AG09309 (cell line): Measurements from ENCODE around the gene TBL2.
"Not testable (repeated sequence)": the region's sequence is repeated elsewhere in the genome, so short reads cannot be mapped to it uniquely, and the experiment has no call there.

Source experiments
- DNase-seq: peaks from one replicate; pipeline ENCODE4 v3.0.0-alpha.2; 2010; ENCODE audit warnings: low read depth
- H3K4me3 ChIP-seq: 2 replicates; pipeline ENCODE4 v1.5.1; 2011; ENCODE audit warnings: mild to moderate bottlenecking, low read depth, low read length, moderate library complexity; ENCODE audit not compliant: control insufficient read depth
- CTCF ChIP-seq: IDR thresholded peaks from 2 replicates; pipeline ENCODE4 v1.5.1; 2011; ENCODE audit warnings: mild to moderate bottlenecking, low read depth, low read length, inconsistent platforms; ENCODE audit not compliant: insufficient read depth, control insufficient read depth; ENCODE audit errors: missing control alignments

TBL2 gene

GRCh38 chr7:73622909-73623797 is 44.8 kb upstream of the TBL2 start:
- no peak for DNase-seq
- no peak for TF ChIP-seq CTCF
- H3K4me3 ChIP-seq: no peak overlapping the region

DNA sequence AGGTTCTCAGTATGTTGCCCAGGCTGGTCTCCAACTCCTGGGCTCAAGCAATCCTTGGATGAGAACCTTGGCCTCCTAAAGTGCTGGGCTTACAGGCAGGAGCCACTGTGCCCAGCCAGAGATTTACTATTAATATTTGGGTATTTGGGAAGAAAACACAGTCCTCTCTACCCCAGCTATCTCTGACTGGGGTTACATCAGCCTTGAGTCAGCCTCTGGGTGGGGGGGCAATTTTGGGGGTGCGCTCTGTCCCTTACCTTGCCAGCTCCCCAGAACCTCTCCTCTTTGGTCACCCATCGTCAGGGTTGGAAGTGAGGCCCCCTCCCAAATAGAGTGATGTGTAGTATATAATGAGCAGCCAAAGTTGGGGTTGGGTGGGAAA is 44.1 kb upstream of the TBL2 start:
- no peak for DNase-seq
- TF ChIP-seq CTCF: no peak
- H3K4me3 ChIP-seq: no peak overlapping the region

- no peak for DNase-seq
- H3K4me3 ChIP-seq: no peak overlapping the region
- no peak for TF ChIP-seq CTCF
Observed at GRCh38 chr7:73621168-73622063, 43.0 kb upstream of the TBL2 start.

DNA sequence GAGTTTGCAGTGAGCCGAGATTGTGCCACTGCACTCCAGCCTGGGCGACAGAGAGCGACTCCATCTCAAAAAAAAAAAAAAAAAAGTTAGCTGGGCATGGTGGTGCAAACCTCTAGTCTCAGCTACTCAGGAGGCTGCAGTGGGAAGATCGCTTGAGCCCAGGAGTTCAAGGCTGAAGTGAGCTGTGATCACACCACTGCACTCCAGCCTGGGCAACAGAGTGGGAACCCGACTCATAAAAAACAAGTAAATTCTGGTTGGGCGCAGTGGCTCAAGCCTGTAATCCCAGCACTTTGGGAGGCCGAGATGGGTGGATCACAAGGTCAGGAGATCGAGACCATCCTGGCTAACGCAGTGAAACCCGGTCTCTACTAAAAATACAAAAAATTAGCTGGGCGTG is 41.0 kb upstream of the TBL2 start:
- DNase-seq, H3K4me3 ChIP-seq: not testable (repeated sequence)

- DNase-seq: no peak
- TF ChIP-seq CTCF: no peak
- H3K4me3 ChIP-seq: no peak overlapping the region
Observed at GRCh38 chr7:73618538-73618937, 40.2 kb upstream of the TBL2 start.

DNA sequence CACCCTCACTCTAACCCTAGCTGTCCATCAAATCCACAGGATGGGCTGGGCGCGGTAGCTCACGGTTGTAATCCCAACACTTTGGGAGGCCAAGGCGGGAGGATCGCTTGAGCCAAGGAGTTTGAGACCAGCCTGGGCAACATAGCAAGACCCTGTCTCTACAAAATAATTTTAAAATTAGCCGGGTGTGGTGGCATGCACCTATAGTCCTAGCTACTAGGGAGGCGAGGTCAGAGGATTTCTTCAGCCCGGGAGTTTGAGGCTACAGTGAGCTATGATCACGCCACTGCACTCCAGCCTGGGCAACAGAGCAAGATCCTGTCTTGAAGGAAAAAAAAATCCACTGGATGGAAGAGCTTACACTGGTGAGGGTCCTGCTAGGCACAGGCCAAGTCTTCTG is 39.1 kb upstream of the TBL2 start:
- not testable (repeated sequence) for H3K4me3 ChIP-seq, DNase-seq

GRCh38 chr7:73615886-73616285 is 37.5 kb upstream of the TBL2 start:
- H3K4me3 ChIP-seq: no peak overlapping the region
- no peak for DNase-seq
- TF ChIP-seq CTCF: peak; percentile 32

GRCh38 chr7:73614937-73615336 is 36.6 kb upstream of the TBL2 start:
- H3K4me3 ChIP-seq, DNase-seq: not testable (repeated sequence)
